Hypothalamus (tissue), 51 donors: Measurements from ENCODE around the gene ROMO1.

Experiments used
- DNase-seq, 51 donors: peaks; one replicate each; lab custom pipeline; 2025; lab: John Stamatoyannopoulos, UW

ROMO1 gene

DNA sequence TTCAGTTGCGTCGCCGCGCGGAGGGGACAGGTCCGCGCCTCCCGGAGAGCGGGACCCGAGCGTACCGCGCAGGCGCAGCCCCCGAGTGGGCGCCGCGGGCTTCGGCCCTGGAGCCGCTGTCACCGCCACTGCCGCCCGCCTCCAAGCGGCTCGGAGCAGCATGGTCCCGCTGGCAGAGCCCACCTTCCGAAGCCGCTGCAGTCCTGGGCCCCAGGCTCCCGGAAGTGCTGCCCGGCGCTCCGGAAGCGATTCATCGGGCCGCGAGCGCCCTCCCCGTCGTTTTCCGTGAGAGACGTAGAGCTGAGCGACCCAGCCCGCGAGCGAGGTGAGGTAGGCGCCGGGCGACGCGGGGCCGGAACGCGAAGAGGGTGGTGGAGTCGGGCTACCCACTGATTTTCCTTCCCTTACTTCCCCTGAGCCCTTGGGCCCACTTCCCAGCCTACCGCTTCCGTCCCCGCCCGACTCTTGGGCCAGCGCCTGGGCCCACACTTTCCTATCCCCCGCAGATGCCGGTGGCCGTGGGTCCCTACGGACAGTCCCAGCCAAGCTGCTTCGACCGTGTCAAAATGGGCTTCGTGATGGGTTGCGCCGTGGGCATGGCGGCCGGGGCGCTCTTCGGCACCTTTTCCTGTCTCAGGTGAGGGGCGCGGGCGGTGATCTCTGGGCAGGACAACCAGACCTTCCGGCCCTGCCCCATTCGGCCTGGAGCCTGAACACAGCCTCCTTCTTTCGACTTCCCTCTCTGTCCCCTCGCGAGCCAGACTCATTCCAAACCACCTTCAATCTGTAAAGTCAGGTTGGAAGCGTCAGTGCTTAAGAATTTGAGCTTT is at the start of gene ROMO1, which contains the start of gene NFS1:
Gene ROMO1 (plus strand): TSS at position 279 of the 830 bp plus-strand sequence. CDS start 228 bp downstream, at position 507.
Gene NFS1 (minus strand): TSS at position 226 of the 830 bp plus-strand sequence. CDS start 64 bp downstream, at position 162.
- peak; percentile 13 to 89 (median 75) for DNase-seq

GRCh38 chr20:35650632-35651031 is 48.6 kb upstream of the ROMO1 start:
- DNase-seq, result no peak

- DNase-seq, result no peak
Measured at GRCh38 chr20:35651958-35652357, 47.2 kb upstream of the ROMO1 start.

- no peak for DNase-seq
Measured at GRCh38 chr20:35652641-35653429, 46.4 kb upstream of the ROMO1 start.

DNA sequence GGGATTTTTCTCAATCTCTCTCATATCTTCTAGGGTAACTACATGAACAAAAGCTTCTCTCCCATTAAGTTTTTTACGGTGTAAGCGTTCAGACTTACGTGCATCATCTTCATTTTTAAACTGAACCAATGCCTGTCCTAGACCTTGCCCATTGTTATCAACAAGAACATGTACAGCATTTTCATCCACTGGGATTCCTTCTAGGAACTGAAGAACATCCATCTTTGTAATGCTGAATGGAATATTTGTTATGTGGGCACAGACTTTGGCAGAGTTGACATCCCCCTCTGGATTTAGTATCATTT is 45.8 kb upstream of the ROMO1 start:
- no peak for DNase-seq

DNA sequence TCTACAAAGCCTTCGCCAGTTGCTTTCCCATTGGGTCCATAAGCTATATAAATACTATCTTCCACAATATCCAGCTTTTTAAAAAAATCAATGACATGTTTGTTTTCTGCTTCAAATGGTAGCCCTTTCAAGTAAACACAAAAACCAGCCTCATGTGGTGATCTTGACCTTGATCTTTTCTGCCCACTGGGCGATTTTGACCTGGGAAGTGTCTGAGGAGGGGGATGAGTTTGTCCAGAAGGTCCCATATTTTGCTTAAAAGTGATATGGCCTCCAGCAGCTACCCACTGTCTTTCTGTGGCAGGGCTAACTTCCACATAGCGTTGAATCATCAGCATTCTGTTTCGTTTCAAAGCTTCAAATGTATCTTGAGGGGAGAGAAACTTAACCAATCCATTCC is 45.3 kb upstream of the ROMO1 start:
- no peak for DNase-seq

GRCh38 chr20:35654415-35654814 is 44.8 kb upstream of the ROMO1 start:
- no peak for DNase-seq

DNA sequence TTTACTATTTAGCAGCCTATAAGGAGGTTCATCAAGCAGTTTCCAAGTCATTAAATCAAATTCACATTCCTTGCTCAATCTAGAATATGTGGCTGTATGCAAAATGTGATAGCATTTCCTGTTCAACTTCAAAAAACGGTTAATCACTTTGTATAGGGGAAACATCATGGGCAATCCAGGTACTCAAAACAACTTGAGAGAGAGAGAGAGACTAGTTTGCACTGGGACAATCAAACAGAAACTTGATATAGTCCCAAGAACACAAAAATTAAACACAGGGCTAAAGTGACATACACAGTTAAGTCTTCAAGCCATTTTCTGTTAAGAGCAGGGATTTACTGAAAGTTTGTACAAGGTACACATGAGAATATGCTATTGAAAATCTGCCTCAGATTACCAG is 41.9 kb upstream of the ROMO1 start:
- DNase-seq, result no peak

GRCh38 chr20:35660122-35660937 is 38.9 kb upstream of the ROMO1 start:
- DNase-seq, result no peak

GRCh38 chr20:35661053-35661452 is 38.2 kb upstream of the ROMO1 start:
- no peak for DNase-seq

GRCh38 chr20:35661908-35662307 is 37.3 kb upstream of the ROMO1 start:
- no peak for DNase-seq

- no peak for DNase-seq
Measured at GRCh38 chr20:35662551-35662950, 36.7 kb upstream of the ROMO1 start.

GRCh38 chr20:35663516-35664465 is 35.4 kb upstream of the ROMO1 start:
- DNase-seq, result peak in 25 of 51 donors; percentile 3 to 56 (median 27)

- peak; percentile 69 to 97 (median 88) for DNase-seq
Measured at GRCh38 chr20:35664466-35665206, 34.6 kb upstream of the ROMO1 start, which contains the start of the genes CPNE1 and RBM12. CPNE1 (minus strand) TSS chr20:35664900; CDS start chr20:35632923, 31,977 bp downstream. RBM12 (minus strand) TSS chr20:35664900; CDS start chr20:35655322, 9,578 bp downstream.

GRCh38 chr20:35665949-35666288 is 33.3 kb upstream of the ROMO1 start:
- DNase-seq, result no peak

DNA sequence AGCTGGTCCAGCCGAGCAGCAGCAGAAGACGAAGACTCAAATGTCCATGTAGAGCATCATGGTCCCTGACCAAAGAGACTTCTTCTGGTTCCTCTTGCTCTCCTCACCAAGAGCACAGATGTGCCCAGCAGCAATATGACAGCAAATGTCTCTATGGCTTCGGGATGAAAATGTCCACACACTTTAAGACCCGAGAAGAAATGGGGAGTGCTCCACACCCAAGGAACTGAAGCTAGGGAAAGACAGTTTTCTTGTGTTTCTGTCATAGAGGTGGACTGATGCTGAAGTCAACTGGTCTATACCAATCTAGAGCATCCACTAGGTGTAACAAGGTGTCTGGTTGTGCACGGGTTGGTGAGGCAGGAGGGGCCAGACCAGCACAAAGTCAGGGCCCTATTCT is 30.0 kb upstream of the ROMO1 start:
- no peak for DNase-seq

DNA sequence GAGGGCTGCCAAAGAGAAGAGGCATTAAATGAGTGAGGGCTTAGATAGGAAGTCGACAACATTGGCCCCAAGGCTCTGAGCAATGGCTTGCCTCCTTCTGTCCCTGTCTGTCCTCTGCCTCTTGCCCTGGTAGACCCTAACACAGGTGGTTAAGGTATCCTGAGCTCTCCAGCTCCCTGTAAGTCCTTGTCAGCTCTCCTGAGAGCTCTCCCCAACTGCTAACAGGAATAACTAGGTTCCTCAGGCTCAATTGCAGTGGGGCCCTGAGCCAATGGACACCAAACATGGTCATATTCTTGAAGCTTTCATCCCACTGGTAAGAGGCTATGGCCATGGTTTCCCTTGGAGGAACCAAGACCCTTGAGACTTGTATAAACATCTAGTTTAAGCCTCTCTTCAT is 29.5 kb upstream of the ROMO1 start:
- no peak for DNase-seq

DNA sequence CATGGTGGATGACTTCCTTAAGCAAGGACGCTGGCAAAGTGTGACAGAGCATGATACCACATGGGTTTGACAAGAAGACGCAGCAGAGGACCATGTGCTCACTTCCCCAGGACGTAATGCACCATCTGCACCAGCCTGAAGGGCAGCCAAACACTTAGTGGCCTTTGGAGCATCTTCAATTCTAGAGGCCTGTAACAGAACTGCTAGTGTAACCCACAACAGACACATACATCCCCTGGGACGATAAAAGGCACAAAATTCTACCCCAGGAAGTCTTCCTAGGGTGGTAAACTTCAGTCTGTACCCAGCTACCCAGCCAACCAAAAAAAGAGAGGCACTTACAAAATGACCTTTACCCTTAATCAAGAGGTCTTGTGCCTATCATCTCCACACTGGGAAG is 25.3 kb upstream of the ROMO1 start:
- no peak for DNase-seq

DNA sequence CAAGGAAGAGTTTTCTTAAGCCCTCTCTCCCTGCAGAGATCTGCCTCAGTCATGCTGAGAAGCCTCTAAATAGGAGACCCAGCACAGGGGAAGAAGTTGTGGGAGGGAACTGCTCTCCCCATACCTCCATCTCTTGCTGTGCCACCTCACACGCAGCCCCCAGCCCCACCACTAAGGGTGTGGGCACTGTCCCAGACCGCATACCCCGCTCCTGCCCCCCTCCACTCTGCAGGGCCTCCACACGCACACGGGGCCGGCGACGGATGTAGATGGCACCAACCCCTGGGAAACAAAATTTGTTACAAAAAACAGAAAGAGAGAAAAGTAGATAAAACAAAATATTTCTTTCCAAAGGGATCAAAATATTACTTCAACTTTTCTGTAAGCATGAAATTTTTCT is 24.3 kb upstream of the ROMO1 start:
- no peak for DNase-seq
